ENCODE data around the gene GSE1. TPM values are rescaled to one million over a fixed set of nuclear protein-coding genes. Genes with fewer than 3 reads are reported as not detected.

GSE1 gene
- total RNA-seq, 1 experiment from 2014 or later, result 90.2 TPM

GRCh38 chr16:85640254-85640558 lies 27.1 kb downstream of the GSE1 start (continued):
- TF ChIP-seq CEBPB (IDR thresholded peaks at IDR 0.05; ENCODE audit: low read depth) (no peak), JUND (IDR thresholded peaks at IDR 0.05) (no peak), POLR2A (IDR thresholded peaks at IDR 0.05; ENCODE audit: borderline replicate concordance, extremely low read depth, insufficient read depth, insufficient read length) (no peak), TCF7L2 (IDR thresholded peaks at IDR 0.05; ENCODE audit: borderline replicate concordance, extremely low read depth, insufficient read depth, insufficient read length) (no peak), EGR1 (IDR thresholded peaks at IDR 0.05; ENCODE audit: low read depth) (no peak), EZH2phosphoT487 (IDR thresholded peaks at IDR 0.05; ENCODE audit: borderline replicate concordance) (no peak), ELF1 (IDR thresholded peaks at IDR 0.05; ENCODE audit: borderline replicate concordance, low read depth) (no peak)
- TF ChIP-seq, protein P1, sequence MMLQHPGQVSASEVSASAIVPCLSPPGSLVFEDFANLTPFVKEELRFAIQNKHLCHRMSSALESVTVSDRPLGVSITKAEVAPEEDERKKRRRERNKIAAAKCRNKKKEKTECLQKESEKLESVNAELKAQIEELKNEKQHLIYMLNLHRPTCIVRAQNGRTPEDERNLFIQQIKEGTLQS (IDR thresholded peaks at IDR 0.05), result no peak

DNA sequence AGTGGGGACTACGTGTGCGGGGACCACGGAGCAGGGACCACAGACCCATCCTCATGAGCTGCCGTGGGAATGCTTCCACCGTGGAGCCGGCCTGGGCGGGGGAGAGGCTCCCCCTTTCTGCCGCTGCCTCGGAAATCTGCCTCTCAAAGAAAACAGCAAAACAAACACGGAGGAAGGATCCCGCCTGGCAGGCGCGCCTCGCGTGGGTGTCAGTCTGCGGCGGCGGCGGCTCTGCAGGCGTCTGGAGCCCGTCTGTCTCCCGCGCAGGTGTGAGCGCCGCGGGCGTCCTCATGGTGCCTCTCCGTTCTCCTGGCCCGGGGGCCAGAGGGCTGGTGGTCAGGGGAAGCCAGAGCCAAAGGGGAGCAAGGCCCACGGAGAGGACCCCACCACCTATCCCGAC lies 27.5 kb downstream of the GSE1 start:
- Histone ChIP-seq H4K20me1 (ENCODE audit: insufficient read depth) (peaks cover 9% of the 10 kb centered on the region; the same call in 1 of the 2 replicates), H3K9me3 (ENCODE audit: control insufficient read depth in 1 of 2, insufficient read depth in 1 of 2, low read depth in 1 of 2, low read length in 2 of 2) (no peaks in the 10 kb centered on the region), H3K9me2 (ENCODE audit: insufficient read depth) (no peaks in the 10 kb centered on the region), H3K9ac (ENCODE audit: low read length) (no peak overlapping the region), H3K36me3 (ENCODE audit: control insufficient read depth in 1 of 2, insufficient read depth in 2 of 2, low read length in 2 of 2) (no peaks in the 10 kb centered on the region), H3K4me3 (replicated peaks in 1 of 2; ENCODE audit: low read depth in 1 of 2, low read length in 2 of 2) (no peak overlapping the region), H3K27ac (ENCODE audit: low read depth, low read length) (no peak overlapping the region), H3K79me2 (ENCODE audit: insufficient read depth, low read length) (peaks cover 18% of the 10 kb centered on the region; the same call in 1 of the 2 replicates), H3K4me1 (ENCODE audit: control insufficient read depth in 1 of 2, insufficient read depth in 2 of 2, low read length in 2 of 2) (peaks cover 16 to 44% of the 10 kb centered on the region in 2 experiments), H2AFZ (ENCODE audit: low read depth, low read length, poor library complexity, severe bottlenecking) (no peak overlapping the region), H3K4me2 (ENCODE audit: low read length) (no peak overlapping the region), H3K27me3 (ENCODE audit: insufficient read depth, low read length) (no peaks in the 10 kb centered on the region)
- ATAC-seq (no peak), DNase-seq (ENCODE audit: low read depth, low spot score) (no peak)
- ChIA-PET RAD21 (ENCODE audit: low non-redundant PET in 1 of 2, low total read pairs in 2 of 2, uncharacterized antibody in 2 of 2, unreplicated experiment in 2 of 2) (no interaction called here), CTCF (no interaction called here), POLR2A (no interaction called here)
- intact Hi-C loops (cut with micrococcal nuclease), result no loop called here
- TF ChIP-seq, protein P2, sequence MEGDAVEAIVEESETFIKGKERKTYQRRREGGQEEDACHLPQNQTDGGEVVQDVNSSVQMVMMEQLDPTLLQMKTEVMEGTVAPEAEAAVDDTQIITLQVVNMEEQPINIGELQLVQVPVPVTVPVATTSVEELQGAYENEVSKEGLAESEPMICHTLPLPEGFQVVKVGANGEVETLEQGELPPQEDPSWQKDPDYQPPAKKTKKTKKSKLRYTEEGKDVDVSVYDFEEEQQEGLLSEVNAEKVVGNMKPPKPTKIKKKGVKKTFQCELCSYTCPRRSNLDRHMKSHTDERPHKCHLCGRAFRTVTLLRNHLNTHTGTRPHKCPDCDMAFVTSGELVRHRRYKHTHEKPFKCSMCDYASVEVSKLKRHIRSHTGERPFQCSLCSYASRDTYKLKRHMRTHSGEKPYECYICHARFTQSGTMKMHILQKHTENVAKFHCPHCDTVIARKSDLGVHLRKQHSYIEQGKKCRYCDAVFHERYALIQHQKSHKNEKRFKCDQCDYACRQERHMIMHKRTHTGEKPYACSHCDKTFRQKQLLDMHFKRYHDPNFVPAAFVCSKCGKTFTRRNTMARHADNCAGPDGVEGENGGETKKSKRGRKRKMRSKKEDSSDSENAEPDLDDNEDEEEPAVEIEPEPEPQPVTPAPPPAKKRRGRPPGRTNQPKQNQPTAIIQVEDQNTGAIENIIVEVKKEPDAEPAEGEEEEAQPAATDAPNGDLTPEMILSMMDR (IDR thresholded peaks at IDR 0.05 in 2 of 3, conservative IDR thresholded peaks at IDR 0.05 in 1 of 3; ENCODE audit: borderline replicate concordance in 1 of 3, insufficient read depth in 1 of 3, low read depth in 2 of 3, low read length in 2 of 3), result no peak
- no peak for TF ChIP-seq ZNF274 (IDR thresholded peaks at IDR 0.05; ENCODE audit: low read depth, low read length)
- no TSS peak for BruUV-seq (replicated peaks)
